NB4 (cell line): ENCODE data around the gene OR51L1.
A peak's percentile ranks its signal among the peaks of the same experiment; 100 is the strongest.

Source experiments
- DNase-seq: peaks from one replicate; pipeline ENCODE4 v3.0.0; 2010; ENCODE audit warnings: low read depth
- H3K4me3 ChIP-seq: one replicate; pipeline ENCODE4 v1.5.1; 2011; ENCODE audit warnings: mild to moderate bottlenecking, low read depth, low read length, moderate library complexity
- CTCF ChIP-seq: IDR thresholded peaks from one replicate; pipeline ENCODE4 v1.5.1; 2012; ENCODE audit warnings: low read depth, low read length
- MAX ChIP-seq: IDR thresholded peaks from 2 replicates; pipeline ENCODE4 v1.6.1; 2011; ENCODE audit warnings: low read depth, low read length
- MYC ChIP-seq: IDR thresholded peaks from 2 replicates; pipeline ENCODE4 v1.6.1; 2011; ENCODE audit warnings: low read depth, low read length
- POLR2A ChIP-seq: IDR thresholded peaks from 2 replicates; pipeline ENCODE4 v1.6.1; 2011; ENCODE audit warnings: mild to moderate bottlenecking; ENCODE audit not compliant: insufficient read length; ENCODE audit errors: extremely low read depth

The OR51L1 gene

GRCh38 chr11:5007561-5007960 lies 12.9 kb downstream of the OR51L1 start:
- H3K4me3 ChIP-seq, result no peak overlapping the region
- DNase-seq, result peak; percentile 17
- TF ChIP-seq MAX (no peak), MYC (no peak), CTCF (no peak)

GRCh38 chr11:5011254-5011653 lies 16.6 kb downstream of the OR51L1 start:
- H3K4me3 ChIP-seq, result no peak overlapping the region
- DNase-seq, result no peak
- no peak for TF ChIP-seq CTCF
- TF ChIP-seq MAX, result no peak
- no peak for TF ChIP-seq MYC
- no peak for TF ChIP-seq POLR2A

- no peak overlapping the region for H3K4me3 ChIP-seq
- TF ChIP-seq MAX (no peak), MYC (no peak), CTCF (no peak), POLR2A (no peak)
- DNase-seq, result no peak
Observed at GRCh38 chr11:5013012-5013411, 18.4 kb downstream of the OR51L1 start.

GRCh38 chr11:5021996-5022395 lies 27.3 kb downstream of the OR51L1 start:
- no peak for TF ChIP-seq POLR2A
- TF ChIP-seq MYC, result no peak
- no peak for TF ChIP-seq CTCF
- TF ChIP-seq MAX, result no peak
- DNase-seq, result no peak
- H3K4me3 ChIP-seq, result no peak overlapping the region

GRCh38 chr11:5036669-5037068 lies 42.0 kb downstream of the OR51L1 start:
- H3K4me3 ChIP-seq, result no peak overlapping the region
- no peak for DNase-seq
- TF ChIP-seq POLR2A (no peak), CTCF (no peak), MYC (no peak), MAX (no peak)

- TF ChIP-seq MAX, result no peak
- no peak for TF ChIP-seq MYC
- no peak for TF ChIP-seq CTCF
- no peak for TF ChIP-seq POLR2A
- no peak overlapping the region for H3K4me3 ChIP-seq
Observed at GRCh38 chr11:5037926-5038325, 43.3 kb downstream of the OR51L1 start.

More at GRCh38 chr11:5037926-5038325, 43.3 kb downstream of the OR51L1 start:
- DNase-seq, result no peak
